ENCODE data around the gene SPATA31A3. TPM values are rescaled to one million over a fixed set of nuclear protein-coding genes. Genes with fewer than 3 reads are reported as not detected.
"Not testable (repeated sequence)": the region's sequence is repeated elsewhere in the genome, so short reads cannot be mapped to it uniquely, and the experiment has no call there.

The SPATA31A3 gene
- total RNA-seq, result not detected in 2 replicates

DNA sequence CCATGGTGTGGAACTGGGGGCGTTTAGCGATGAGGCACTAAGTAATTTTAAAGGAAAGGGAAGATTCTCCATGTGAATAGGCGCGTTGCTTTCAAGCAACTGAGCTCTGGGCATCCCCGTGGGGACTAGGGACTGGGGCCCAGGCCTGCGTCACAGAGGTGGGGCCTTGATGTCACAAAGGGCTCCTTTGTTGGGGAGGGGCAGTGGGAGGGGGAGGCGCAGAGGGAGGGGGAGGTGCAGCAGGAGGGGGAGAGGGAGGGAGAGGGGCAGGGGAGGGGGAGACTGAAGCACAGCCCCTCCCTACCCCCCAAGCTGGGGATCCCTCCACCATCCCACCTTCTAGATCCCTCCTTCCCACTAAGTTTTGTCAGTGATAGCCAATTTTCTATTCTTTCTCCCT, at the start of gene SPATA31A3:
SPATA31A3 (minus strand) TSS at position 101 of the 400 bp plus-strand sequence; CDS start at position 72, 29 bp downstream.
- intact Hi-C loops (cut with micrococcal nuclease), result not testable (repeated sequence)

DNA sequence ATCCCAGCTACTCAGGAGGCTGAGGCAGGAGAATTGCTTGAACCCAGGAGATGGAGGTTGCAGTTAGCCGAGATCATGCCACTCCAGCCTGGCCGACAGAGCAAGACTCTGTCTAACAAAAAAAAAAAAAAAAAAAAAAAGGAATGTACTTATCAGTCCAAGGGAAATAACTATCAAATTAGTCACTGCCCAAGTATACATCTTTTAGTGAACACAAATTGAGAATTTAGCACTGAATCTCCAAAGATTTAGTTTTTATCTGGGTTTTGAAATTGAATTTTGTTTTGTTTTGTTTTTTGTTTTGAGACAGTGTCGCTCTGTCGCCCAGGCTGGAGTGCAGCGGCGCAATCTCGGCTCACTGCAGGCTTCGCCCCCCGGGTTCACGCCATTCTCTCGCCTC, 39.8 kb downstream of the SPATA31A3 start:
- intact Hi-C loops (cut with micrococcal nuclease), result not testable (repeated sequence)

DNA sequence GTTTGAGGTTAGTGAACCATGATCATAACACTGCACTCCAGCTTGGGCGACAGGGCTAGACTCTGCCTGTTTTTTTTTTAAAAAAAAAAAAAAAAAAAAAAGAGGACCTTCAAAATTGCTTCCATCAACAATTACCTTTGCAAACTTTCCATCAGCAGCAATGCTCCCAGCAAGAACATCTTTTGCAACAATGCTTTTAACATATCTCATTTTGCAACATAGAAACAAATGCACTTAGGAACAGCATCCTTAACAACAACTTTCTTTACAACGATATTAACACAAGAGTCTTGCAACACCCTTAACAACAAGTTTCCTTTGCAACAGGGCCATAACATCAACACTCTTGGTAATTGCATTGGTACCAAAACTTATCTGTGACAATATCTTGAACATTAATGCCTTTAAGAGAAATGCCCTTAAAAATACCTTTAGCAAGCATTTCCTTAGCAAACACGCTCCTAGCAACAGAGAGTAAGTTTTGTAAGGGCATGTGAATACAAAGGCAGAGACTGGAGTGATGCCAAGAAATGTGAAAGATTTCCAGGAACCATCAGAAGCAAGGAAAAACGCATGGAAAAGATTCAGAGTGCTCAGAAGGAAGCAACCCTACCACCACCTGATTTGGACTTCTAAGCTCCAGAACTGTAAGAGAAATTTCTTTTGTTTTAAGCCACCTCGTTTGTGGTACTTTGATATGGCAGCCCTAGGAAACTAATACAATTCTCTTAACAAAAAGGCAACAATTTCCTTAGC, 49.8 kb downstream of the SPATA31A3 start:
- intact Hi-C loops (cut with micrococcal nuclease), result not testable (repeated sequence)

DNA sequence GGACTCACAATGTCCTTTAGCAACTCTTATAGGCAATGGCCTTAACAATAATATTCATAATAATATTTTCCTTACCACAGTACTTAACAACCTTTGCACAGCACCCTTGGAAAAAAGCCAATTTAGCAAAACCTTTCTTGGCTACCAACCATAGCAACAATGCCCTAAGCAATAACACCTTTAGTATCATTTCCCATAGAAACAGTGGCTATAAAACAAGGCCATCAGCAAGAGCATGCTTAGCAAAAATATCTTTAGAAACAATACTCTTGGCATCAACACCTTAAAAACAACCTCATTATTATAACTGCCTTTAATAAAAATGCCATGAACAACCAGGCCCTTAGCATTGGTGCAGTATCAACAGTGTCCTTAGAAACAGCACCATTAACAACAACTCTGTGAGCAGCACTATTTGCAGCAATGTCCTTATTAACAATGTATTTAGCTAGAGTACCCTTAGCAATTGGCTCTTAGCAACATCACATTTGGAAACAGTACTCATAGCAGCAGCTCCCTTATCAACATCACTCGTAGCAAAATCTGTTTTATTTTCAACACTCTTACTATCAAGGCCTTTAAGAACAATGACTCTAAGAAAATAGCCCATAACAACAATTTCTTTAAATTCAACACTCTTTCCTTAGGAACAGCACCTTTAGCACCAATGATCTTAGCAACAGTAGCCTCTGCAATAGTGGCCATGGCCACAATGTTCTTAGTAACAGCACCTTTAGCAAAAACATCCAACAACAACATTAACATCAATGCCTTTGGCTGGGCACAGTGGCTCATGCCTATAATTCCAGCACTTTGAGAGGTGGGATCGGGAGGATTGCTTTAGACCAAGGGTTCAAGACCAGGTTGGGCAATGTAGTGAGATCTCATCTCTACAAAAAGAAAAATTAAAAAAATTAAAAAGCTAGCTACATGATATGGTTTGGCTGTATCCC, 52.2 kb downstream of the SPATA31A3 start:
- intact Hi-C loops (cut with micrococcal nuclease), result not testable (repeated sequence)

DNA sequence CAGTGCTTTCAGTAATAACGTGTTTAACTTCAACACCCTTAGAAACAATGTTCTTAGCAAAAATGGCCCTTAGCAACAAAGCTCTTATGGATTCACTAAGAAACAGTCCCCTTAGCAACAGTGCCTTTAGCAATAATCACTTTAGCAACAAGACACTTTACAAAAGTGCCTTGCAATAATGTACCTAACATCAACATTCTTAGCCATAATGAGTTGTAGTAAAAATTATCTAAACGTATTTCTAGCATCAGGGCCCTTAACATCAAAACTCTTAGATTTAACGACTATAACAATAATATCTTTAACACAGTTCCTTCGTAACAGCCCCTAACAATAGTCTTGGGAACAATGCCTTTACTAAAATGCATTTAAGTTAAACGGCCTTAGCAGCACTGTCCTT, 54.0 kb downstream of the SPATA31A3 start:
- intact Hi-C loops (cut with micrococcal nuclease), result not testable (repeated sequence)

DNA sequence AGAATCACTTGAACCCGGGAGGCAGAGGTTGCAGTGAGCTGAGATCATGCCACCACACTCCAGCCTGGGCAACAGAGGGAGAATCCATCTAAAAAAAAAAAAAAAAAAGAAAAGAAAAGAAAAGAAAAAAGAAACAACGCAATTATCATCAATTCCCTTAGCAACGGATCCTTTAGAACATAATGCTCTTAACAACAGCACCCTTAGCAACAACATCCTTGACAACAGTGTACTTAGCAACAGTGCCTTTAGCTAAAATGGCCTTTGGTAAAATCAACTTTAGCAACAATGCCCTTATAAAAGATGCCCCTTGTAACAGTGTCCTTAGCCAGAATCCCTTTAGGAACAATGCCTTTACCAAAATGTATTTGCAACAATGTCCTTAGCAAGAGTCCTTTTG, 54.7 kb downstream of the SPATA31A3 start:
- intact Hi-C loops (cut with micrococcal nuclease), result not testable (repeated sequence)

Other genes starting within 250 kb of the SPATA31A3 start
- gene ZNF658, start 91.8 kb downstream of the SPATA31A3 start, total RNA-seq, result 3.0 and 3.3 TPM in 2 replicates

All from T-helper 1 cell treated with Interleukin-12 subunit alpha and Interleukin-12 subunit beta and Interleukin-4 antibody, amounts not matched to agents 30 ng/mL and 1 ng/mL, for 36 hours (primary cell).